HEK293T (cell line): ENCODE measurements around the gene HTD2.

Experiments used
- CTCF ChIA-PET: fragments of 350-600 bp; formaldehyde crosslinking; extraction: SDS; loops from one replicate; lab custom pipeline; 2021; ENCODE audit warnings: antibody characterized with exemption, inconsistent platforms; lab: Yijun Ruan, JAX
- POLR2A ChIA-PET: fragments of 350-600 bp; formaldehyde crosslinking; extraction: SDS; loops from one replicate; lab custom pipeline; 2020; ENCODE audit warnings: antibody characterized with exemption, inconsistent platforms; lab: Yijun Ruan, JAX
- DNase-seq: peaks from one replicate; pipeline ENCODE4 v3.0.0; 2012; ENCODE audit warnings: mixed read lengths; ENCODE audit errors: extremely low spot score
- ARNT ChIP-seq: fragments of 450-650 bp; IDR thresholded peaks from 2 replicates; pipeline ENCODE4 v1.6.1; 2017; ENCODE audit warnings: mild to moderate bottlenecking
- BHLHE40 ChIP-seq: fragments of 450-650 bp; IDR thresholded peaks from 2 replicates; pipeline ENCODE4 v1.6.1; 2016; ENCODE audit warnings: mild to moderate bottlenecking, moderate library complexity, borderline replicate concordance
- CTBP1 ChIP-seq: fragments of 450-650 bp; IDR thresholded peaks from 2 replicates; pipeline ENCODE4 v1.6.1; 2016; ENCODE audit warnings: borderline replicate concordance
- ELF4 ChIP-seq: fragments of 450-650 bp; IDR thresholded peaks from 2 replicates; pipeline ENCODE4 v1.6.1; 2017; ENCODE audit warnings: antibody characterized with exemption
- FOXA1 ChIP-seq: fragments of 450-650 bp; IDR thresholded peaks from 2 replicates; pipeline ENCODE4 v1.6.1; 2016; ENCODE audit warnings: mild to moderate bottlenecking
- FOXM1 ChIP-seq: fragments of 450-650 bp; IDR thresholded peaks from 2 replicates; pipeline ENCODE4 v1.6.1; 2017; ENCODE audit warnings: mild to moderate bottlenecking, borderline replicate concordance
- HDGF ChIP-seq: fragments of 450-650 bp; IDR thresholded peaks from 2 replicates; pipeline ENCODE4 v1.6.1; 2017; ENCODE audit warnings: antibody characterized with exemption, borderline replicate concordance
- L3MBTL2 ChIP-seq: fragments of 450-650 bp; conservative IDR thresholded peaks from 2 replicates; pipeline ENCODE4 v1.6.1; 2016; ENCODE audit warnings: mild to moderate bottlenecking
- LEF1 ChIP-seq: fragments of 450-650 bp; IDR thresholded peaks from 2 replicates; pipeline ENCODE4 v1.6.1; 2017; ENCODE audit warnings: mild to moderate bottlenecking, borderline replicate concordance
- NFRKB ChIP-seq: fragments of 450-650 bp; IDR thresholded peaks from 2 replicates; pipeline ENCODE4 v1.6.1; 2016; ENCODE audit warnings: mild to moderate bottlenecking, moderate library complexity
- SP1 ChIP-seq: fragments of 450-650 bp; IDR thresholded peaks from 2 replicates; pipeline ENCODE4 v1.6.1; 2017
- SUZ12 ChIP-seq: fragments of 450-650 bp; IDR thresholded peaks from 2 replicates; pipeline ENCODE4 v1.6.1; 2016; ENCODE audit warnings: mild to moderate bottlenecking
- TARDBP ChIP-seq: fragments of 450-650 bp; IDR thresholded peaks from 2 replicates; pipeline ENCODE4 v1.6.1; 2016
- ZNF384 ChIP-seq: fragments of 450-650 bp; IDR thresholded peaks from 2 replicates; pipeline ENCODE4 v1.6.1; 2016

Gene HTD2

GRCh38 chr3:58359621-58360020 is 53.3 kb downstream of the HTD2 start:
- DNase-seq: no peak
- CTCF ChIA-PET: no interaction called here
- POLR2A ChIA-PET: no interaction called here
- TF ChIP-seq HDGF: no peak
- no peak for TF ChIP-seq L3MBTL2
- no peak for TF ChIP-seq NFRKB
- TF ChIP-seq ELF4: no peak
- TF ChIP-seq BHLHE40: no peak
- no peak for TF ChIP-seq SP1
- no peak for TF ChIP-seq ZNF384
- TF ChIP-seq ARNT: no peak
- no peak for TF ChIP-seq TARDBP
- TF ChIP-seq SUZ12: no peak

- no peak for DNase-seq
Observed at GRCh38 chr3:58361866-58362265, 55.5 kb downstream of the HTD2 start.

DNA sequence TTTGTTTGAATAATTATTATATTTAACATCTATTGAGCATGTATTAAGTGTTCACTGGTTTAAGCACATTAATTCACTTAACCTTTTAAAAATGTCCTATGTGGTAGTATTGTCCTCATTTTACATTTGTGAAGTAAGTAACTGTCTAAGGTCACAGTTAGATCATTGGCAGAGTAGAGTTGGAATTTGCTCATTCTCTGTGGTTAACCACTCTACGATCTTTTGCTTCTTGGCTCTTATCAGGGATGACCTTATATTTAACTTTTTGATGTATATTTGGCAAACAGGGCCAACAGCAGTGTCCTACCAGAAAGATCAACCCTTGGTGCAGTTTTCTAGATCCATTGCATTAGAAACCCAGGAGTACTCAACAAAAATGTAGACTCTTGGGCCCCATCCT is 60.4 kb downstream of the HTD2 start:
- ChIA-PET CTCF (no interaction called here), POLR2A (no interaction called here)

More at GRCh38 chr3:58361866-58362265, 55.5 kb downstream of the HTD2 start:
- CTCF ChIA-PET: no interaction called here
- POLR2A ChIA-PET: no interaction called here
- no peak for TF ChIP-seq SP1
- TF ChIP-seq FOXM1: no peak
- TF ChIP-seq BHLHE40: no peak
- no peak for TF ChIP-seq FOXA1
- TF ChIP-seq ARNT: no peak
- TF ChIP-seq HDGF: no peak

GRCh38 chr3:58369038-58369437 is 62.7 kb downstream of the HTD2 start:
- DNase-seq: no peak
- ChIA-PET CTCF (no interaction called here), POLR2A (no interaction called here)
- TF ChIP-seq NFRKB (no peak), ELF4 (no peak), LEF1 (no peak), FOXM1 (no peak), CTBP1 (no peak), ZNF384 (no peak), ARNT (no peak), FOXA1 (no peak)

More for the DNA sequence above, 60.4 kb downstream of the HTD2 start:
- no peak for TF ChIP-seq BHLHE40
- no peak for DNase-seq
